ENCODE data around the gene IMPA2. TPM values are rescaled to one million over a fixed set of nuclear protein-coding genes. Genes with fewer than 3 reads are reported as not detected.

The IMPA2 gene
- total RNA-seq, 1 experiment from 2014 or later: 34.8 TPM

- BruUV-seq (replicated peaks): no TSS peak
- H3K4me3 Mint-ChIP-seq (ENCODE audit: low read depth, unreplicated experiment): no peak overlapping the region
- no peaks in the 10 kb centered on the region for H3K9me3 Mint-ChIP-seq (ENCODE audit: low read depth, unreplicated experiment)
- no peaks in the 10 kb centered on the region for H3K27me3 Mint-ChIP-seq (ENCODE audit: unreplicated experiment)
- DNase-seq: no peak
- peaks cover 10% of the 10 kb centered on the region for H3K36me3 Mint-ChIP-seq (ENCODE audit: insufficient read depth, unreplicated experiment)
- H3K27ac Mint-ChIP-seq (ENCODE audit: unreplicated experiment): no peak overlapping the region
- TF ChIP-seq CTCF (IDR thresholded peaks at IDR 0.05; ENCODE audit: unreplicated experiment): no peak
- H3K4me1 Mint-ChIP-seq (ENCODE audit: low read depth, unreplicated experiment): peaks cover under 1% of the 10 kb centered on the region
- intact Hi-C loops (cut with micrococcal nuclease; ENCODE audit: unreplicated experiment): no loop called here
- CTCF ChIA-PET: no interaction called here
Measured at GRCh38 chr18:12021077-12021476, 39.8 kb downstream of the IMPA2 start.

- Mint-ChIP-seq H3K27ac (ENCODE audit: unreplicated experiment) (no peak overlapping the region), H3K4me3 (ENCODE audit: low read depth, unreplicated experiment) (no peak overlapping the region), H3K27me3 (ENCODE audit: unreplicated experiment) (no peaks in the 10 kb centered on the region), H3K36me3 (ENCODE audit: insufficient read depth, unreplicated experiment) (peaks cover 10% of the 10 kb centered on the region), H3K9me3 (ENCODE audit: low read depth, unreplicated experiment) (no peaks in the 10 kb centered on the region), H3K4me1 (ENCODE audit: low read depth, unreplicated experiment) (no peaks in the 10 kb centered on the region)
- DNase-seq: no peak
- CTCF ChIA-PET: no interaction called here
- intact Hi-C loops (cut with micrococcal nuclease; ENCODE audit: unreplicated experiment): no loop called here
- no peak for TF ChIP-seq CTCF (IDR thresholded peaks at IDR 0.05; ENCODE audit: unreplicated experiment)
- BruUV-seq (replicated peaks): no TSS peak
Measured at GRCh38 chr18:12021596-12021995, 40.3 kb downstream of the IMPA2 start.

GRCh38 chr18:12023375-12023774 lies 42.1 kb downstream of the IMPA2 start:
- Mint-ChIP-seq H3K27ac (ENCODE audit: unreplicated experiment) (no peak overlapping the region), H3K36me3 (ENCODE audit: insufficient read depth, unreplicated experiment) (peaks cover under 1% of the 10 kb centered on the region), H3K9me3 (ENCODE audit: low read depth, unreplicated experiment) (no peaks in the 10 kb centered on the region), H3K4me3 (ENCODE audit: low read depth, unreplicated experiment) (no peak overlapping the region), H3K4me1 (ENCODE audit: low read depth, unreplicated experiment) (no peaks in the 10 kb centered on the region), H3K27me3 (ENCODE audit: unreplicated experiment) (no peaks in the 10 kb centered on the region)
- no peak for TF ChIP-seq CTCF (IDR thresholded peaks at IDR 0.05; ENCODE audit: unreplicated experiment)
- no peak for DNase-seq
- CTCF ChIA-PET: no interaction called here
- no TSS peak for BruUV-seq (replicated peaks)
- intact Hi-C loops (cut with micrococcal nuclease; ENCODE audit: unreplicated experiment): no loop called here

- Mint-ChIP-seq H3K9me3 (ENCODE audit: low read depth, unreplicated experiment) (no peaks in the 10 kb centered on the region), H3K36me3 (ENCODE audit: insufficient read depth, unreplicated experiment) (no peaks in the 10 kb centered on the region), H3K4me1 (ENCODE audit: low read depth, unreplicated experiment) (no peaks in the 10 kb centered on the region), H3K27me3 (ENCODE audit: unreplicated experiment) (no peaks in the 10 kb centered on the region), H3K4me3 (ENCODE audit: low read depth, unreplicated experiment) (no peak overlapping the region), H3K27ac (ENCODE audit: unreplicated experiment) (no peak overlapping the region)
- no TSS peak for BruUV-seq (replicated peaks)
- intact Hi-C loops (cut with micrococcal nuclease; ENCODE audit: unreplicated experiment): no loop called here
- CTCF ChIA-PET: no interaction called here
- DNase-seq: no peak
- no peak for TF ChIP-seq CTCF (IDR thresholded peaks at IDR 0.05; ENCODE audit: unreplicated experiment)
Measured at GRCh38 chr18:12026562-12026961, 45.3 kb downstream of the IMPA2 start.

- no peak overlapping the region for H3K27ac Mint-ChIP-seq (ENCODE audit: unreplicated experiment)
- no peak for TF ChIP-seq CTCF (IDR thresholded peaks at IDR 0.05; ENCODE audit: unreplicated experiment)
- no peak overlapping the region for H3K4me3 Mint-ChIP-seq (ENCODE audit: low read depth, unreplicated experiment)
- H3K4me1 Mint-ChIP-seq (ENCODE audit: low read depth, unreplicated experiment): no peaks in the 10 kb centered on the region
- no TSS peak for BruUV-seq (replicated peaks)
- intact Hi-C loops (cut with micrococcal nuclease; ENCODE audit: unreplicated experiment): no loop called here
- no peaks in the 10 kb centered on the region for H3K36me3 Mint-ChIP-seq (ENCODE audit: insufficient read depth, unreplicated experiment)
- CTCF ChIA-PET: no interaction called here
- H3K9me3 Mint-ChIP-seq (ENCODE audit: low read depth, unreplicated experiment): no peaks in the 10 kb centered on the region
- DNase-seq: no peak
- no peaks in the 10 kb centered on the region for H3K27me3 Mint-ChIP-seq (ENCODE audit: unreplicated experiment)
Measured at GRCh38 chr18:12027046-12027445, 45.7 kb downstream of the IMPA2 start.
